Measurements from ENCODE around the gene UPF3B.

The UPF3B gene

DNA sequence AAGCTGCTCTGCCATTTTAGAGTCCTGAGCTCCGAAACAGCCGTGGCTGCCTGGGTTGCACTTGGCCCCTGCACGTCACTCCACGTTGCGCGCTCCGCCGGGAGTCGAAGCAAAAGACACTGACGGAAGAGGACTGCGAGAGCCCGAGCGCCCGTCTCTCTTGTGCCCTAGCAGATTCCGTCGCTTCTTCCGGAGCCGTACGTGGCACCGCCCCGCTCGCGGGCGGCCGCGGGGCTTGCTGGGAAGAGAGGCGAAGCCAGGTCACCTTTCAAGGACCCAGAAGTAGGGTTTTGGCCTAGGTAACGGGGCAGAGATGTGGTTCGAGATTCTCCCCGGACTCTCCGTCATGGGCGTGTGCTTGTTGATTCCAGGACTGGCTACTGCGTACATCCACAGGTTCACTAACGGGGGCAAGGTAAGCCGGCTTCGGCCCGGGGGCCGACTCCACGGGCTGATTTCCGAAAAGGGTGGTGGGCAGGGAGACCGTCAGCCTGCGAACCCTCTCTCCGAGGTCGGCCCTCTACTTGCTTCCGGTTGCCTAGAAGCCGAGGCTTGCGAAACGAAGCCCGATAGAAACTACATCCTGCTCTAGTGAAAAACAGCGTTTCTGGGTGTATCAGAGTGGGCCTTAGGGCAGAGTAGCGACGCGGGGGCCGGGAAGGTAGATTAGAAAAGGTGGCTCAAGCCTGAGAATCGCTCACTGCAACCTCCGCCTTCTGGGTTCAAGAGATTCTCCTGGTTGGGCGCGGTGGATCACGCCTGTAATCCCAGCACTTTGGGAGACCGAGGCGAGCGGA, 19.0 kb upstream of the UPF3B start, which contains the start of the genes NDUFA1 and RNF113A:
TSS of gene NDUFA1 (plus strand) at position 234 of the 797 bp plus-strand sequence. CDS start at position 314, 80 bp downstream.
TSS of gene RNF113A (minus strand) at position 135 of the 797 bp plus-strand sequence. CDS start at position 15, 120 bp downstream.
- no peak for TF ChIP-seq CTCF (IDR thresholded peaks at IDR 0.05; ENCODE audit: extremely low read depth, insufficient read depth, missing control alignments)
- in situ Hi-C loops (cut with MboI; ENCODE audit: low pct_unique_long_range_greater_than_20kb, low sequenced_read_pairs, unreplicated experiment) = no loop called here
- peak; percentile 80 for DNase-seq (ENCODE audit: low spot score)

- in situ Hi-C loops (cut with MboI; ENCODE audit: low pct_unique_long_range_greater_than_20kb, low sequenced_read_pairs, unreplicated experiment) = no loop called here
- no peak for DNase-seq (ENCODE audit: low spot score)
Observed at GRCh38 chrX:119871245-119871598, 18.5 kb upstream of the UPF3B start.

GRCh38 chrX:119870626-119871131, 17.9 kb upstream of the UPF3B start:
- no peak for TF ChIP-seq CTCF (IDR thresholded peaks at IDR 0.05; ENCODE audit: extremely low read depth, insufficient read depth, missing control alignments)
- no peak for DNase-seq (ENCODE audit: low spot score)
- in situ Hi-C loops (cut with MboI; ENCODE audit: low pct_unique_long_range_greater_than_20kb, low sequenced_read_pairs, unreplicated experiment) = no loop called here

More at GRCh38 chrX:119871245-119871598, 18.5 kb upstream of the UPF3B start:
- no peak for TF ChIP-seq CTCF (IDR thresholded peaks at IDR 0.05; ENCODE audit: extremely low read depth, insufficient read depth, missing control alignments)

DNA sequence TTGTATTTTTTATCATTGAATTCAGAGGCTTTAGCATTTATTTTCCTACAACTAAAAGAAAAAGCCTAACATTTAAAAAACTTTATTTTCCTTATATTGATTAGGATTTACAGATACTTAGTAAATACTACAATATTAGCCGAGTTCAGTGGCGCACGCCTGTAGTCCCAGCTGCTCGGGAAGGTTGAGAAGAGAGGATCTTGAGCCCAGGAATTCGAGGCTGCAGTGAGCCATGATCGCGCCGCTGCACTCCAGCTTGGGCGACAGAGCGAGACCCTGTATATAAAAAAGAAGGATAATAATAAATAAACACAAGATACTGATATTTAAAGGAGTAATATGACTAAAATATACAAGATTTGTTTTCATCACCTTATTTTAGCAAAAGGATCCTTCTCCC, 681 bp upstream of the UPF3B start:
- in situ Hi-C loops (cut with MboI; ENCODE audit: low pct_unique_long_range_greater_than_20kb, low sequenced_read_pairs, unreplicated experiment) = no loop called here
- TF ChIP-seq CTCF (IDR thresholded peaks at IDR 0.05; ENCODE audit: extremely low read depth, insufficient read depth, missing control alignments) = no peak
- no peak for DNase-seq (ENCODE audit: low spot score)

GRCh38 chrX:119833905-119834304, 18.9 kb downstream of the UPF3B start:
- no peak for TF ChIP-seq CTCF (IDR thresholded peaks at IDR 0.05; ENCODE audit: extremely low read depth, insufficient read depth, missing control alignments)
- in situ Hi-C loops (cut with MboI; ENCODE audit: low pct_unique_long_range_greater_than_20kb, low sequenced_read_pairs, unreplicated experiment) = no loop called here
- DNase-seq (ENCODE audit: low spot score) = no peak

GRCh38 chrX:119828446-119828845, 24.3 kb downstream of the UPF3B start:
- no peak for DNase-seq (ENCODE audit: low spot score)
- no peak for TF ChIP-seq CTCF (IDR thresholded peaks at IDR 0.05; ENCODE audit: extremely low read depth, insufficient read depth, missing control alignments)
- in situ Hi-C loops (cut with MboI; ENCODE audit: low pct_unique_long_range_greater_than_20kb, low sequenced_read_pairs, unreplicated experiment) = no loop called here
